ENCODE results near the gene PRSS27.
"Not testable (repeated sequence)": the region's sequence is repeated elsewhere in the genome, so short reads cannot be mapped to it uniquely, and the experiment has no call there.

PRSS27 gene

GRCh38 chr16:2670017-2670416 lies 50.0 kb downstream of the PRSS27 start:
- peak; percentile 32 for DNase-seq

GRCh38 chr16:2669587-2669986 lies 50.4 kb downstream of the PRSS27 start:
- DNase-seq: not testable (repeated sequence)

DNA sequence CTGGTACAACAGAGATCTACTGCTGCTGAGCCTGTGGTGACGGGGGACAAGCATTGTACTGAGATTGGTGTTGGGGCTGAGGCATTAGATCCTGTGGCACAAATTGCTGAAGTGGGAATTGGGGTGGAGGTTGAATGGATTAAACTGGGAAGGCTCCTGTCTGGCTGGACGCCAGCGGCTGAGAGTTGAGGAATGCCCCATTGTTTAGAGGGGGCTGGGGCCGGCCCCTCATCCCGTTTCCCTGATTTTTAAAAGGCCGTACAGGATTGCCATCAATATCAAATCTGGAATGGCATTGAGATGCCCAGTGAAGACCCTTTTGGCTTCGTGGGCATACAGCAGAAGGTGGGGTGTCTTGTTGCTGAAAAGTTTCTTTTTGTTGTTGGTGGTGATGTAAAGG lies 53.4 kb downstream of the PRSS27 start:
- DNase-seq: not testable (repeated sequence)

DNA sequence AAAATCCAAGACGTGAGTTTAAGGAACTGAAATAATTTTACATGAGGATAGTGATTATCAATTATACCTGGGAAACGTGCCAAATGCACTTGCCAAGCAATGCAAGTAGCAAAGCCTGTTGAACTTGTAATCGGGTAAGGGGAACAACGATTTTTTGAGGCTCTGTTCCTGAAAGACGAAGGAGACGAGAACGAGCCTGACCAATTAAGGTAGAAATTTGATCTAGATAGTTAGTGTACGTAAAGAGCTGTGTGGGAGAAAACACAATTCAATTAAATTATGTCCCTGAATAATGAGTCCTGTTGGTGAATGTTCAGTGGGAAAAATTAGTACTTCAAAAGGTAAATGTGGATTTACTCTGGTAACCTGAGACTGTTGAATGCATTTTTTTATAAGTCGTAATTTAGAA lies 55.4 kb downstream of the PRSS27 start:
- DNase-seq: no peak

- peak; percentile 87 for DNase-seq
These were observed 56.2 kb downstream of the PRSS27 start for GRCh38 chr16:2663553-2664546.

Data from HCEC 1CT (cell line).